Neural cell (in vitro differentiated cells): ENCODE results near the gene CMTM3. TPM values are rescaled to one million over a fixed set of nuclear protein-coding genes. Genes with fewer than 3 reads are reported as not detected.

Source experiments
- H2AFZ ChIP-seq: fragments of 200-600, 300-800 bp; sonication (generic), shearing (Covaris generic); 2 replicates; pipeline ENCODE4 v1.6.0; 2014; ENCODE audit warnings: low read depth, mild to moderate bottlenecking, antibody characterized with exemption, low read length, moderate library complexity
- H3F3A ChIP-seq: fragments of 200-600 bp; shearing (Covaris generic); 2 replicates; pipeline ENCODE4 v1.6.1; 2016; ENCODE audit warnings: mild to moderate bottlenecking, moderate library complexity, mixed read lengths, antibody characterized with exemption, low read length; ENCODE audit not compliant: insufficient read depth, poor library complexity, severe bottlenecking
- H3K27ac ChIP-seq: fragments of 200-600, 300-800 bp; sonication (generic), shearing (Covaris generic); 2 replicates; pipeline ENCODE4 v1.5.1; 2014; ENCODE audit warnings: mild to moderate bottlenecking, low read length, moderate library complexity
- H3K27me3 ChIP-seq: fragments of 300-800, 200-600 bp; sonication (generic), shearing (Covaris generic); 2 replicates; pipeline ENCODE4 v1.6.0; 2014; ENCODE audit warnings: mild to moderate bottlenecking, low read depth, low read length, moderate library complexity; ENCODE audit not compliant: insufficient read depth
- H3K36me3 ChIP-seq: fragments of 300-800, 200-600 bp; sonication (generic), shearing (Covaris generic); 2 replicates; pipeline ENCODE4 v1.5.1; 2014; ENCODE audit warnings: mild to moderate bottlenecking, antibody characterized with exemption, low read length, moderate library complexity; ENCODE audit not compliant: insufficient read depth
- H3K4me2 ChIP-seq: fragments of 300-800, 200-600 bp; sonication (generic), shearing (Covaris generic); 2 replicates; pipeline ENCODE4 v1.6.0; 2014; ENCODE audit warnings: mild to moderate bottlenecking, low read length
- H3K4me3 ChIP-seq: fragments of 300-800, 200-600 bp; sonication (generic), shearing (Covaris generic); 2 replicates; pipeline ENCODE4 v1.5.1; 2014; ENCODE audit warnings: mild to moderate bottlenecking, low read length, moderate library complexity
- H3K79me2 ChIP-seq: fragments of 200-600 bp; shearing (Covaris generic); replicated peaks from 2 replicates; pipeline ENCODE4 v1.6.0; 2014; ENCODE audit warnings: mild to moderate bottlenecking, low read length, moderate library complexity; ENCODE audit not compliant: insufficient read depth
- H3K9ac ChIP-seq: fragments of 300-800, 200-600 bp; sonication (generic), shearing (Covaris generic); 2 replicates; pipeline ENCODE4 v1.6.1; 2016; ENCODE audit warnings: mild to moderate bottlenecking, low read length, mixed read lengths
- H3K9me2 ChIP-seq: fragments of 200-600 bp; shearing (Covaris generic); 2 replicates; pipeline ENCODE4 v1.6.1; 2016; ENCODE audit warnings: mild to moderate bottlenecking, low read length, mixed read lengths; ENCODE audit not compliant: insufficient read depth
- H3K9me3 ChIP-seq: fragments of 200-600, 300-800 bp; sonication (generic), shearing (Covaris generic); 2 replicates; pipeline ENCODE4 v1.6.1; 2016; ENCODE audit warnings: mild to moderate bottlenecking, mixed run types, low read length, moderate library complexity, mixed read lengths
- H4K20me1 ChIP-seq: fragments of 200-600 bp; shearing (Covaris generic); 2 replicates; pipeline ENCODE4 v1.6.1; 2016; ENCODE audit warnings: mild to moderate bottlenecking, mixed run types; ENCODE audit not compliant: insufficient read depth
- CTCF ChIP-seq: fragments of 450-650 bp; IDR thresholded peaks from 2 replicates; pipeline ENCODE4 v1.5.1; 2014; ENCODE audit warnings: antibody characterized with exemption, mild to moderate bottlenecking, moderate library complexity; ENCODE audit not compliant: poor library complexity, severe bottlenecking
- EP300 ChIP-seq: fragments of 450-650 bp; conservative IDR thresholded peaks from 2 replicates; pipeline ENCODE4 v1.6.1; 2014; ENCODE audit warnings: antibody characterized with exemption, mild to moderate bottlenecking, moderate library complexity; ENCODE audit not compliant: poor library complexity, severe bottlenecking
- EZH2 ChIP-seq: fragments of 200-600, 300-800 bp; shearing (Covaris generic), sonication (generic); IDR thresholded peaks from 2 replicates; pipeline ENCODE4 v1.6.1; 2014; ENCODE audit warnings: antibody characterized with exemption, low read length, borderline replicate concordance, mild to moderate bottlenecking; ENCODE audit not compliant: insufficient read depth, poor library complexity, severe bottlenecking
- MXI1 ChIP-seq: fragments of 450-650 bp; conservative IDR thresholded peaks from 2 replicates; pipeline ENCODE4 v1.6.1; 2014; ENCODE audit warnings: antibody characterized with exemption, mild to moderate bottlenecking; ENCODE audit not compliant: poor library complexity, severe bottlenecking
- POLR2AphosphoS5 ChIP-seq: IDR thresholded peaks from 2 replicates; pipeline ENCODE4 v1.6.1; 2012
- RAD21 ChIP-seq: fragments of 450-650 bp; conservative IDR thresholded peaks from 2 replicates; pipeline ENCODE4 v1.6.1; 2014; ENCODE audit warnings: antibody characterized with exemption, mild to moderate bottlenecking, moderate library complexity
- REST ChIP-seq: IDR thresholded peaks from 2 replicates; pipeline ENCODE4 v1.6.1; 2012; ENCODE audit warnings: borderline replicate concordance
- SMC3 ChIP-seq: fragments of 450-650 bp; conservative IDR thresholded peaks from 2 replicates; pipeline ENCODE4 v1.6.1; 2014; ENCODE audit warnings: antibody characterized with exemption, mild to moderate bottlenecking, moderate library complexity; ENCODE audit not compliant: poor library complexity
- TAF1 ChIP-seq: IDR thresholded peaks from 2 replicates; pipeline ENCODE4 v1.6.1; 2012; ENCODE audit warnings: low read depth
- polyA plus RNA-seq: library from polyadenylated mRNA; depleted of rRNA; stranded (reverse); fragments of >200 nt; gene quantifications from 2 replicates; pipeline ENCODE4 v1.2.3, GENCODE V29; 2014

CMTM3 gene
- polyA plus RNA-seq, 1 donor from 2014 or later: 7.7 TPM

GRCh38 chr16:66617010-66617434 is 12.5 kb downstream of the CMTM3 start:
- no peaks in the 10 kb centered on the region for H4K20me1 ChIP-seq
- peaks cover 4% of the 10 kb centered on the region for H3K36me3 ChIP-seq
- H3K9ac ChIP-seq: no peak overlapping the region
- no peak overlapping the region for H3K4me2 ChIP-seq
- no peak overlapping the region for H3K4me3 ChIP-seq
- H3F3A ChIP-seq: no peaks in the 10 kb centered on the region
- H3K9me3 ChIP-seq: no peaks in the 10 kb centered on the region
- TF ChIP-seq TAF1 (no peak), POLR2AphosphoS5 (no peak), REST (no peak), RAD21 (no peak), SMC3 (no peak), CTCF (no peak), EP300 (no peak), EZH2 (no peak), MXI1 (no peak)
- no peak overlapping the region for H2AFZ ChIP-seq
- no peak overlapping the region for H3K27ac ChIP-seq
- H3K27me3 ChIP-seq: no peaks in the 10 kb centered on the region
- no peaks in the 10 kb centered on the region for H3K79me2 ChIP-seq
- no peaks in the 10 kb centered on the region for H3K9me2 ChIP-seq

GRCh38 chr16:66617728-66618127 is 13.2 kb downstream of the CMTM3 start:
- no peak overlapping the region for H3K4me2 ChIP-seq

More at GRCh38 chr16:66617728-66618127, 13.2 kb downstream of the CMTM3 start:
- Histone ChIP-seq H3K9me3 (no peaks in the 10 kb centered on the region), H3K79me2 (no peaks in the 10 kb centered on the region), H3K9ac (no peak overlapping the region), H3K4me3 (no peak overlapping the region), H3F3A (no peaks in the 10 kb centered on the region), H3K36me3 (peaks cover 4% of the 10 kb centered on the region), H4K20me1 (no peaks in the 10 kb centered on the region), H3K9me2 (no peaks in the 10 kb centered on the region), H2AFZ (no peak overlapping the region), H3K27me3 (no peaks in the 10 kb centered on the region), H3K27ac (no peak overlapping the region)
- TF ChIP-seq RAD21 (no peak), POLR2AphosphoS5 (no peak), EZH2 (no peak), CTCF (no peak)
